ENCODE results near the gene IFNAR2. TPM values are rescaled to one million over a fixed set of nuclear protein-coding genes. Genes with fewer than 3 reads are reported as not detected.

Gene IFNAR2
- polyA plus RNA-seq, 3 donors, result 47.7 to 79.8 (median 59.5) TPM

- Histone ChIP-seq H3K9me3 (replicated peaks in 1 of 2; ENCODE audit: control insufficient read depth in 1 of 2, insufficient read depth in 1 of 2, low read length in 2 of 2) (no peaks in the 10 kb centered on the region), H3K79me2 (ENCODE audit: insufficient read depth, low read length) (no peaks in the 10 kb centered on the region), H3K27ac (ENCODE audit: low read depth in 1 of 2, low read length in 2 of 2) (no peak overlapping the region), H3K4me3 (replicated peaks in 1 of 3; ENCODE audit: low read depth in 2 of 3, low read length in 3 of 3) (no peak overlapping the region), H4K20me1 (ENCODE audit: insufficient read depth, low read length) (no peaks in the 10 kb centered on the region), H2AFZ (ENCODE audit: insufficient read depth, low read depth, low read length, poor library complexity, severe bottlenecking) (no peak overlapping the region), H3K4me2 (replicated peaks; ENCODE audit: extremely low read depth, low read length, poor library complexity, severe bottlenecking) (no peak overlapping the region), H3K4me1 (ENCODE audit: control insufficient read depth in 1 of 2, insufficient read depth in 2 of 2, low read length in 2 of 2) (peaks cover 81 to 92% of the 10 kb centered on the region in 2 donors), H3K9ac (ENCODE audit: insufficient read depth, low read length, poor library complexity, severe bottlenecking) (no peak overlapping the region), H3K36me3 (replicated peaks in 1 of 2; ENCODE audit: control insufficient read depth in 1 of 2, insufficient read depth in 2 of 2, low read length in 2 of 2) (no peaks in the 10 kb centered on the region), H3K27me3 (ENCODE audit: control insufficient read depth in 2 of 2, insufficient read depth in 2 of 2, low read length in 2 of 2) (no peaks in the 10 kb centered on the region)
- Mint-ChIP-seq H3K4me1 (peaks cover 81% of the 10 kb centered on the region), H3K36me3 (peaks cover 2 to 12% of the 10 kb centered on the region in 2 donors), H3K9me3 (peaks cover 0 to 4% (median 0%) of the 10 kb centered on the region in 7 donors), H3K27ac (peak overlapping the region in 5 of 7 donors; percentile 23 to 94 (median 63)), H3K27me3 (ENCODE audit: low read depth in 3 of 3) (peaks cover 0 to 7% (median 6%) of the 10 kb centered on the region in 3 donors), H3K4me3 (no peak overlapping the region)
- 91% methylated on average over 2 of the region's 4 CpGs for WGBS (ENCODE audit: insufficient coverage)
- intact Hi-C loops (cut with micrococcal nuclease), result loop anchor here (5.0 to 10.0 kb wide), 2 partner anchors 65 to 197 kb away; partner anchors contain the start of gene IL10RB (in 1 of the 2)
- TF ChIP-seq CTCF (IDR thresholded peaks at IDR 0.05), result no peak
- DNase-seq, result no peak
These were observed 27.8 kb upstream of the IFNAR2 start for GRCh38 chr21:33201956-33202355.

DNA sequence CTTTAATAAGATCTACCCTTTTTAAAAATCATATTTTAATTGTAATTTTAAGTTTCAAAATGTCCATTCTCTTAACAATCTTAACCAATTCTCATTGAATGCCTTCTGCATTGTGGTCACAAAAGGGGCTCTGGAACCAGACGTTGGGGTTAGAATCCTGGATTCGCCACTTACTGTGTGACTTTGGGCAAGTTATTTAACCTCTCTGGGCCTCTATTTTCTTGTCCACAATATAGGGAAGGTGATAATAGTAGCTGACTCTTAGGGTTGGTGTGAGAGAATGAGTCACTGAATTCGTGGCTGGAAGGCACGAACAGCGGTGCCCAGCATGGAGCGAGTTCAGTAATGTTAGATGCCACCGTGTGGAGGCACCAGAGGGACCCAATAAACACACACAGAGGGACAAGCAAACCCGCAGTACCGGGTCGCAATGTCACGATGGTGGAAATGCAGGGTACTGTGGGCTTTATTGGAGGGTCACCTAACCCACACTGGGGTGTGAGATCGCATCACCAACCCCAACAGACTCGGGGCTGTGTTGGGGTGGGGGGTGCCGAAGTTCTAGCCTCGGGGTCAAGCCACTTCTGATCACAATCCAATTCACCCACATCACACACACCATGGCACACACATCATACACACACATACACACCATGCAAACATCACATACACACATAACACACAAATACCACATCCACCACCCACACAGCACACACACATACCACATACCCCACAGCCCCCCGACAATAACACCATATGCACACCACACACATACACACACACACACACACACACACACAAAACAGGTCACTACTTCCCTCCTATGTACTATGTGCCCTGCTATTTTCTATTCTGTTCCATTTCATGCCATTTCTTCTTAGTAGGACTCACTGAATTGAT, 27.0 kb upstream of the IFNAR2 start:
- Histone ChIP-seq H4K20me1 (ENCODE audit: insufficient read depth, low read length) (no peaks in the 10 kb centered on the region), H3K79me2 (ENCODE audit: insufficient read depth, low read length) (no peaks in the 10 kb centered on the region), H3K36me3 (replicated peaks in 1 of 2; ENCODE audit: control insufficient read depth in 1 of 2, insufficient read depth in 2 of 2, low read length in 2 of 2) (no peaks in the 10 kb centered on the region), H3K9me3 (replicated peaks in 1 of 2; ENCODE audit: control insufficient read depth in 1 of 2, insufficient read depth in 1 of 2, low read length in 2 of 2) (no peaks in the 10 kb centered on the region), H3K4me2 (replicated peaks; ENCODE audit: extremely low read depth, low read length, poor library complexity, severe bottlenecking) (no peak overlapping the region), H3K27ac (ENCODE audit: low read depth in 1 of 2, low read length in 2 of 2) (peak overlapping the region in 1 of 2 donors; percentile 89), H3K9ac (ENCODE audit: insufficient read depth, low read length, poor library complexity, severe bottlenecking) (no peak overlapping the region), H3K27me3 (ENCODE audit: control insufficient read depth in 2 of 2, insufficient read depth in 2 of 2, low read length in 2 of 2) (no peaks in the 10 kb centered on the region), H2AFZ (ENCODE audit: insufficient read depth, low read depth, low read length, poor library complexity, severe bottlenecking) (no peak overlapping the region), H3K4me3 (replicated peaks in 1 of 3; ENCODE audit: low read depth in 2 of 3, low read length in 3 of 3) (no peak overlapping the region), H3K4me1 (ENCODE audit: control insufficient read depth in 1 of 2, insufficient read depth in 2 of 2, low read length in 2 of 2) (peaks cover 81 to 92% of the 10 kb centered on the region in 2 donors)
- Mint-ChIP-seq H3K4me1 (peaks cover 81% of the 10 kb centered on the region), H3K4me3 (no peak overlapping the region), H3K9me3 (peaks cover 0 to 8% (median 0%) of the 10 kb centered on the region in 7 donors), H3K27me3 (ENCODE audit: low read depth in 3 of 3) (peaks cover 0 to 7% (median 6%) of the 10 kb centered on the region in 3 donors), H3K27ac (peak overlapping the region in 6 of 7 donors; percentile 24 to 97 (median 92)), H3K36me3 (peaks cover 2 to 12% of the 10 kb centered on the region in 2 donors)
- intact Hi-C loops (cut with micrococcal nuclease), result loop anchor here (5.0 to 10.0 kb wide), 2 partner anchors 65 to 198 kb away; partner anchors contain the start of gene IL10RB (in 1 of the 2)
- 68% methylated on average over 7 of the region's 16 CpGs for WGBS (ENCODE audit: insufficient coverage)
- peak; percentile 20 for TF ChIP-seq CTCF (IDR thresholded peaks at IDR 0.05)
- DNase-seq, result peak; percentile 60 to 80 (median 62)
